ENCODE data around the gene SCIN.
"Not testable (repeated sequence)": the region's sequence is repeated elsewhere in the genome, so short reads cannot be mapped to it uniquely, and the experiment has no call there.

Gene SCIN

GRCh38 chr7:12643644-12644043 lies 73.1 kb downstream of the SCIN start:
- no peak overlapping the region for H3K4me3 ChIP-seq (replicated peaks in 1 of 2; ENCODE audit: low read depth in 2 of 2, low read length in 2 of 2)
- DNase-seq (ENCODE audit: low read depth in 2 of 2), result no peak
- TF ChIP-seq CTCF (IDR thresholded peaks at IDR 0.05; ENCODE audit: low read depth, low read length), result no peak

- not testable (repeated sequence) for DNase-seq (ENCODE audit: low read depth in 2 of 2); H3K4me3 ChIP-seq (replicated peaks in 1 of 2; ENCODE audit: low read depth in 2 of 2, low read length in 2 of 2)
Measured at GRCh38 chr7:12645212-12645611, 74.7 kb downstream of the SCIN start.

GRCh38 chr7:12646139-12646538 lies 75.6 kb downstream of the SCIN start:
- no peak for TF ChIP-seq CTCF (IDR thresholded peaks at IDR 0.05; ENCODE audit: low read depth, low read length)
- H3K4me3 ChIP-seq (replicated peaks in 1 of 2; ENCODE audit: low read depth in 2 of 2, low read length in 2 of 2), result no peak overlapping the region
- peak; percentile 29 to 37 for DNase-seq (ENCODE audit: low read depth in 2 of 2)

- peak in 1 of 2 donors; percentile 78 for DNase-seq (ENCODE audit: low read depth in 2 of 2)
- TF ChIP-seq CTCF (IDR thresholded peaks at IDR 0.05; ENCODE audit: low read depth, low read length), result no peak
- H3K4me3 ChIP-seq (replicated peaks in 1 of 2; ENCODE audit: low read depth in 2 of 2, low read length in 2 of 2), result no peak overlapping the region
Measured at GRCh38 chr7:12647364-12648219, 77.1 kb downstream of the SCIN start.

- no peak for TF ChIP-seq CTCF (IDR thresholded peaks at IDR 0.05; ENCODE audit: low read depth, low read length)
- no peak for DNase-seq (ENCODE audit: low read depth in 2 of 2)
- no peak overlapping the region for H3K4me3 ChIP-seq (replicated peaks in 1 of 2; ENCODE audit: low read depth in 2 of 2, low read length in 2 of 2)
Measured at GRCh38 chr7:12648704-12649261, 78.3 kb downstream of the SCIN start.

- no peak overlapping the region for H3K4me3 ChIP-seq (replicated peaks in 1 of 2; ENCODE audit: low read depth in 2 of 2, low read length in 2 of 2)
- no peak for DNase-seq (ENCODE audit: low read depth in 2 of 2)
Measured at GRCh38 chr7:12649348-12649747, 78.8 kb downstream of the SCIN start.

More at GRCh38 chr7:12649348-12649747, 78.8 kb downstream of the SCIN start:
- TF ChIP-seq CTCF (IDR thresholded peaks at IDR 0.05; ENCODE audit: low read depth, low read length), result no peak
